Transverse colon (tissue), 3 donors: ENCODE results near the gene CCDC6.

Source experiments
- CTCF ChIP-seq, 5 experiments: fragments of 200-600 bp in 3 of 5; fragments of 450-650 bp in 2 of 5; sonication (generic) in 3 of 5; IDR thresholded peaks; 1 replicate in 2 of 5; 2 replicates in 3 of 5; pipeline ENCODE4 v1.5.1; 2016 to 2017; ENCODE audit warnings: antibody characterized with exemption in 5 of 5, inconsistent platforms in 3 of 5, mild to moderate bottlenecking in 2 of 5, moderate library complexity in 1 of 5
- POLR2A ChIP-seq: fragments of 450-650 bp; IDR thresholded peaks from one replicate; pipeline ENCODE4 v1.6.1; 2016; ENCODE audit warnings: antibody characterized with exemption, mild to moderate bottlenecking, moderate library complexity

GRCh38 chr10:59741048-59741447, 165.3 kb downstream of the CCDC6 start:
- no peak for TF ChIP-seq POLR2A
- TF ChIP-seq CTCF (IDR thresholded peaks at IDR 0.05) = no peak
